Gastroesophageal sphincter (tissue), 3 donors: ENCODE data around the gene FAM89A.

ENCODE experiments used
- CTCF ChIP-seq, 4 experiments: fragments of 200-600 bp in 2 of 4; fragments of 450-650 bp in 2 of 4; sonication (generic) in 1 of 4; IDR thresholded peaks; one replicate each; pipeline ENCODE4 v1.5.1; 2017 to 2019; ENCODE audit warnings: antibody characterized with exemption in 4 of 4, mild to moderate bottlenecking in 2 of 4, moderate library complexity in 2 of 4
- EP300 ChIP-seq: sonication (generic); formaldehyde crosslinking; IDR thresholded peaks from one replicate; pipeline ENCODE4 v1.6.1; 2017; ENCODE audit warnings: antibody characterized with exemption, mild to moderate bottlenecking
- POLR2A ChIP-seq, 2 donors: fragments of 450-650 bp; IDR thresholded peaks; one replicate each; pipeline ENCODE4 v1.6.1; 2017; ENCODE audit warnings: antibody characterized with exemption in 2 of 2, mild to moderate bottlenecking in 2 of 2, moderate library complexity in 1 of 2
- POLR2AphosphoS5 ChIP-seq: sonication (generic); formaldehyde crosslinking; IDR thresholded peaks from one replicate; pipeline ENCODE4 v1.6.1; 2017; ENCODE audit warnings: antibody characterized with exemption

GRCh38 chr1:231041719-231042261, 1.7 kb upstream of the FAM89A start:
- TF ChIP-seq CTCF (IDR thresholded peaks at IDR 0.05) (no peak), POLR2A (IDR thresholded peaks at IDR 0.05) (no peak), POLR2AphosphoS5 (no peak), EP300 (no peak)
